ENCODE results near the gene PARP15.

Gene PARP15

DNA sequence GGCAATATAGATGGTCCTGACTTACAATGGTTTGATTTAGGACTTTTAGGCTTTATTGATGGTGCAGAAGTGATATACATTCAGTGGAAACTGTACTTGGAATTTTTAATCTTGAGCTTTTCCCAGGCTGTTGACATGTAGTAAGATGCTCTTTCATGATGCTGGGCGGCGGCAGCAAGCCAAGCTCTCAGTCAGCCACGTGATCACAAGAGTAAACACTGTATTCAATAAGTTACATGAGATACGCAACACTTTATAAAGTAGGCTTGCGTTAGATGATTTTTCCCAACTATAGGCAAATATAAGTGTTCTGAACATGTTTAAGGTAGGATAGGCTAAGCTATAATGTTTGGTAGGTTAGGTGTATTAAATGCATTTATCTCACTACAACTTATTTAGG, 31.3 kb upstream of the PARP15 start:
- H3K4me3 ChIP-seq (ENCODE audit: control insufficient read depth in 1 of 7, extremely low read depth in 1 of 7, insufficient read depth in 4 of 7, low read depth in 2 of 7, low read length in 6 of 7): no peak overlapping the region
- no peaks in the 10 kb centered on the region for H3K4me1 ChIP-seq (ENCODE audit: control extremely low read depth in 1 of 4, control insufficient read depth in 4 of 4, insufficient read depth in 4 of 4, low read length in 3 of 4)
- peaks cover 22 to 63% (median 39%) of the 10 kb centered on the region in 4 experiments for H3K36me3 ChIP-seq (ENCODE audit: control insufficient read depth in 4 of 4, insufficient read depth in 4 of 4, low read length in 3 of 4)
- ChIA-PET POLR2A (no interaction called here), CTCF (interaction anchor here (0.6 to 1.3 kb wide), 3 partner anchors 69 to 171 kb away, joined by 3 read pairs; no protein-coding TSS in a partner anchor)
- no peak overlapping the region for H3K27ac ChIP-seq (ENCODE audit: insufficient read depth in 1 of 2, low read depth in 1 of 2, low read length in 2 of 2, poor library complexity in 1 of 2, severe bottlenecking in 2 of 2)
- H3K9me3 ChIP-seq (ENCODE audit: control extremely low read depth in 1 of 5, control insufficient read depth in 4 of 5, insufficient read depth in 2 of 5, low read depth in 1 of 5, low read length in 4 of 5): no peaks in the 10 kb centered on the region
- 100% methylated on average over 2 of the region's 5 CpGs for WGBS (ENCODE audit: insufficient coverage)
- no peaks in the 10 kb centered on the region for H3K27me3 ChIP-seq (replicated peaks in 2 of 5; ENCODE audit: control insufficient read depth in 4 of 5, insufficient read depth in 5 of 5, low read length in 4 of 5)
- no peak for DNase-seq

DNA sequence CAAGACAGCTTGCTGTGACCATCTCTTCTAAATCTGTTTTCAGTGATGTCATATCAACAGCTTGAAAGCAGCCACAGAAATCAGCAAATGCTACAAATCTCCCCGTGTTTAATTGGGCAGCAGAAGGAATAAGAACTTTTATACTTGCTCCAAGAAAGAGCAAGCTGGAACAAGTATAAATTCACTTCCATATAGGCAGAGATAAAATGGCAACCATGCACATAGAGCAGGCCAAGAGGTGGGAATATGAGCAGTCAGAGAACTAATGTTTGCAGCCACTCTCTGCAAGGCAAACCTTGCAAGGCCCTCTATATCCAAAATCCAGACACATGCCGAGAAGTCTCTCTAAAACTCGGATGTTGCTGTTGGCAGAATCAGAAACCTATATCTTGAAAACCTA, 29.4 kb upstream of the PARP15 start:
- H3K36me3 ChIP-seq (ENCODE audit: control insufficient read depth in 4 of 4, insufficient read depth in 4 of 4, low read length in 3 of 4): peaks cover 22 to 76% (median 41%) of the 10 kb centered on the region in 4 experiments
- POLR2A ChIA-PET: interaction anchor here (0.6 kb wide), 1 partner anchor 94 kb away, joined by 4 read pairs; no protein-coding TSS in a partner anchor
- H3K27ac ChIP-seq (ENCODE audit: insufficient read depth in 1 of 2, low read depth in 1 of 2, low read length in 2 of 2, poor library complexity in 1 of 2, severe bottlenecking in 2 of 2): no peak overlapping the region
- DNase-seq: no peak
- no peaks in the 10 kb centered on the region for H3K9me3 ChIP-seq (ENCODE audit: control extremely low read depth in 1 of 5, control insufficient read depth in 4 of 5, insufficient read depth in 2 of 5, low read depth in 1 of 5, low read length in 4 of 5)
- WGBS (ENCODE audit: insufficient coverage): 100% methylated on average over 1 of the region's 3 CpGs
- H3K4me3 ChIP-seq (ENCODE audit: control insufficient read depth in 1 of 7, extremely low read depth in 1 of 7, insufficient read depth in 4 of 7, low read depth in 2 of 7, low read length in 6 of 7): no peak overlapping the region
- no peaks in the 10 kb centered on the region for H3K4me1 ChIP-seq (ENCODE audit: control extremely low read depth in 1 of 4, control insufficient read depth in 4 of 4, insufficient read depth in 4 of 4, low read length in 3 of 4)
- no peaks in the 10 kb centered on the region for H3K27me3 ChIP-seq (replicated peaks in 2 of 5; ENCODE audit: control insufficient read depth in 4 of 5, insufficient read depth in 5 of 5, low read length in 4 of 5)
- CTCF ChIA-PET: interaction anchor here (0.6 to 2.7 kb wide), 4 partner anchors 11 to 131 kb away, joined by 3 to 11 read pairs (median 5); no protein-coding TSS in a partner anchor

DNA sequence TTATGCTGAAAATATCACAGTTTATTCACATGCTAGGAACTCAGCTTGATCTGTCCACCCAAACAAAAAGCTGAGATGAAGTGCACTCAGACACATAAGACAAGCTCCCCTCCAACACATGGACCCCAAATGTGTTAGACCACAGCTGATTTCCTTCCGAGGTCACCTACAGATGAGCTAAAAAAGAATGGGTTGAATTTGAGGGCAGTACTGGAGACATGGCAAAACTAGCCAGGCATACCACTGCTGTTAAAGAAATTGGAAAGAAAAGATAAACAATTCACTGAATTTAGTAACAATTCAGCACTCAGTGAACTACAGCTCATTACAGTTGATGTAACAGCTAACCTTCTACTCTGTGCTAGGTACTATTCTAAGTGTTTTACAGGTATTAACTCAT, 28.8 kb upstream of the PARP15 start:
- Histone ChIP-seq H3K27ac (ENCODE audit: insufficient read depth in 1 of 2, low read depth in 1 of 2, low read length in 2 of 2, poor library complexity in 1 of 2, severe bottlenecking in 2 of 2) (no peak overlapping the region), H3K4me1 (ENCODE audit: control extremely low read depth in 1 of 4, control insufficient read depth in 4 of 4, insufficient read depth in 4 of 4, low read length in 3 of 4) (no peaks in the 10 kb centered on the region), H3K27me3 (replicated peaks in 2 of 5; ENCODE audit: control insufficient read depth in 4 of 5, insufficient read depth in 5 of 5, low read length in 4 of 5) (no peaks in the 10 kb centered on the region), H3K36me3 (ENCODE audit: control insufficient read depth in 4 of 4, insufficient read depth in 4 of 4, low read length in 3 of 4) (peaks cover 22 to 79% (median 39%) of the 10 kb centered on the region in 4 experiments), H3K9me3 (ENCODE audit: control extremely low read depth in 1 of 5, control insufficient read depth in 4 of 5, insufficient read depth in 2 of 5, low read depth in 1 of 5, low read length in 4 of 5) (no peaks in the 10 kb centered on the region), H3K4me3 (ENCODE audit: control insufficient read depth in 1 of 7, extremely low read depth in 1 of 7, insufficient read depth in 4 of 7, low read depth in 2 of 7, low read length in 6 of 7) (no peak overlapping the region)
- ChIA-PET CTCF (interaction anchor here (0.6 to 2.7 kb wide), 5 partner anchors 10 to 130 kb away, joined by 3 to 11 read pairs (median 3); no protein-coding TSS in a partner anchor), POLR2A (interaction anchor here (0.6 kb wide), 1 partner anchor 95 kb away, joined by 4 read pairs; no protein-coding TSS in a partner anchor)
- no CpG with 5 or more reads among the region's 1 CpG for WGBS (ENCODE audit: insufficient coverage)
- no peak for DNase-seq

DNA sequence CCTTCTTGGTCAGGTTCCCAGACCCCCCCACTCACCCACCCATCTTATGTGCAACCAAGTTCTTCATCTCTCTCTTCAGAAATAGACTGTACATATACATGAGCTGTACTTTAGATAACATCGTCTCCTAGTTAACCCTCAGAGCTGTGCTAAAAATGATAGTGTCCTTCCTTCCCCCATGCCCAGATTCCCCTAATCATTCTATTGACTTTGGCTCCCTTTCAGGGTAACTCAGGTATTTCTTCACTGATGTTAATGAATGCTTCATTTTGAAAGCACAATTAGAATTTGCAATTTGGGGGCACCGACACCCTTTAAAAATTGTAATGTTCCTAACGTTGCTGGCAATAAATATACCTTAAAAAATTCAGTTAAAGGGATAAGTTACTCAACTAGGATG, 24.3 kb upstream of the PARP15 start:
- ChIA-PET CTCF (interaction anchor here (0.7 to 2.8 kb wide), 2 partner anchors 109 to 126 kb away, joined by 3 to 11 read pairs; no protein-coding TSS in a partner anchor), POLR2A (no interaction called here)
- Histone ChIP-seq H3K27me3 (replicated peaks in 2 of 5; ENCODE audit: control insufficient read depth in 4 of 5, insufficient read depth in 5 of 5, low read length in 4 of 5) (no peaks in the 10 kb centered on the region), H3K4me3 (ENCODE audit: control insufficient read depth in 1 of 7, extremely low read depth in 1 of 7, insufficient read depth in 4 of 7, low read depth in 2 of 7, low read length in 6 of 7) (no peak overlapping the region), H3K9me3 (ENCODE audit: control extremely low read depth in 1 of 5, control insufficient read depth in 4 of 5, insufficient read depth in 2 of 5, low read depth in 1 of 5, low read length in 4 of 5) (no peaks in the 10 kb centered on the region), H3K4me1 (ENCODE audit: control extremely low read depth in 1 of 4, control insufficient read depth in 4 of 4, insufficient read depth in 4 of 4, low read length in 3 of 4) (no peaks in the 10 kb centered on the region), H3K36me3 (ENCODE audit: control insufficient read depth in 4 of 4, insufficient read depth in 4 of 4, low read length in 3 of 4) (peaks cover 16 to 85% (median 48%) of the 10 kb centered on the region in 4 experiments), H3K27ac (ENCODE audit: insufficient read depth in 1 of 2, low read depth in 1 of 2, low read length in 2 of 2, poor library complexity in 1 of 2, severe bottlenecking in 2 of 2) (no peak overlapping the region)
- WGBS (ENCODE audit: insufficient coverage): no CpG with 5 or more reads among the region's 3 CpGs
- DNase-seq: no peak

DNA sequence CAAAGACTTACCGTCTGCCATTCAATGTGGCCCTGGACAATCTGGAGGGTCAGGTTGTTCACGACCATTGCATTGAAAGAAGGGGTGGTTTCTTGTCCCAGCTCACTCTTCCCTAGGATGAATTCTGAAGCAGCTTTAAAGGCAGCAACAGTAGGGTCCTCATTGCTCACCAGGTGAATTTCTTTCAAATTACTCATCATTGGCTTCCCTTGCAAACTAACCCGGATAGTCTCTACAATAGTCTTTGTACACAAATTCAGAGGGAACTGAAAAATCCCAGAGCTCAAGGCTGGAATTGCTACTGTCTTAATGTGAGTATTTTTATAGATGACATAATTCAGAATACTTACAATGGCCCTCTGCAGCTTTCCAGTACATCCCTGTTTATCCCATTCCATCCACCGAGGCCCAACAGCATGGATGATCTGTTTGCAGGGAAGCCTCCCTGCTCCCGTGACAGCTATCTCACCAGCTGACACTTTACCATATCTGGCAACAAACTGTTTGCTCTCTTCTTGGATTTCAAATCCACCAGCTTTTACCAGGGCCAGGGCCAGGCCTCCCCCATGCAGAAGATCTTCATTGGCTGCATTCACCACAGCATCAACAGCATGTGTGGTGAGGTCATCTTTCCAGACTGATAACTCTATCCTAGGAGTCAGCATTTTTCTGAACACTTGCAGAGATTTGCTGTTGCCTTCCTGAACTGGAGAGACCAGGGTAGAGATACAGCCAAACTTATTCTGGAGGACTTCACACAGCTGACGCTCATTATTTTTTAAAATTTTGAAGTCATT, 22.0 kb upstream of the PARP15 start:
- H3K27me3 ChIP-seq (replicated peaks in 2 of 5; ENCODE audit: control insufficient read depth in 4 of 5, insufficient read depth in 5 of 5, low read length in 4 of 5): no peaks in the 10 kb centered on the region
- WGBS (ENCODE audit: insufficient coverage): 96% methylated on average over 4 of the region's 6 CpGs
- no peaks in the 10 kb centered on the region for H3K9me3 ChIP-seq (ENCODE audit: control extremely low read depth in 1 of 5, control insufficient read depth in 4 of 5, insufficient read depth in 2 of 5, low read depth in 1 of 5, low read length in 4 of 5)
- CTCF ChIA-PET: interaction anchor here (1.5 to 2.8 kb wide), 3 partner anchors 10 to 124 kb away, joined by 4 to 11 read pairs (median 8); no protein-coding TSS in a partner anchor
- H3K27ac ChIP-seq (ENCODE audit: insufficient read depth in 1 of 2, low read depth in 1 of 2, low read length in 2 of 2, poor library complexity in 1 of 2, severe bottlenecking in 2 of 2): no peak overlapping the region
- DNase-seq: no peak
- H3K4me3 ChIP-seq (ENCODE audit: control insufficient read depth in 1 of 7, extremely low read depth in 1 of 7, insufficient read depth in 4 of 7, low read depth in 2 of 7, low read length in 6 of 7): no peak overlapping the region
- H3K4me1 ChIP-seq (ENCODE audit: control extremely low read depth in 1 of 4, control insufficient read depth in 4 of 4, insufficient read depth in 4 of 4, low read length in 3 of 4): peaks cover 0 to under 1% (median 0%) of the 10 kb centered on the region in 4 experiments
- peaks cover 12 to 81% (median 51%) of the 10 kb centered on the region in 4 experiments for H3K36me3 ChIP-seq (ENCODE audit: control insufficient read depth in 4 of 4, insufficient read depth in 4 of 4, low read length in 3 of 4)
- POLR2A ChIA-PET: no interaction called here

DNA sequence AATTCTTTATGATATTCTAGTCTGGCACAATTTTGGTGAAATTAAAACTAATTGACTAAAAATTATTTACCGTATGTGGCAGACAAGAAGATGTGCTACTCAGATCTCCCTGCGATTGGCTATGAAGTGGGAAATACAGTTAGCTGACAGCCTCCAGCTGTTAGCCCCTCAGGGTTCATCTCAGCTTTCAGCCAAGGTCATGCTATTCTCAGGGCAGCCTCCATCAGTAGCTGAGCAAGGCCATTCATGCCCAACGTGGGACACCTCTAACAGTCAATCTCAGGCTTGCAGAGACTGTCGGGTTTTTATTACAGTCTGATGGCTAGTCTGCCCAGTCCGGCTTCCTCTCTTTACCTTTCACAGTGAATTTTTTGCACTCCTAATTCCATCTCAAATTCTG, 20.1 kb upstream of the PARP15 start:
- Histone ChIP-seq H3K27me3 (replicated peaks in 2 of 5; ENCODE audit: control insufficient read depth in 4 of 5, insufficient read depth in 5 of 5, low read length in 4 of 5) (no peaks in the 10 kb centered on the region), H3K27ac (ENCODE audit: insufficient read depth in 1 of 2, low read depth in 1 of 2, low read length in 2 of 2, poor library complexity in 1 of 2, severe bottlenecking in 2 of 2) (no peak overlapping the region), H3K4me1 (ENCODE audit: control extremely low read depth in 1 of 4, control insufficient read depth in 4 of 4, insufficient read depth in 4 of 4, low read length in 3 of 4) (peaks cover 0 to 5% (median 2%) of the 10 kb centered on the region in 4 experiments), H3K36me3 (ENCODE audit: control insufficient read depth in 4 of 4, insufficient read depth in 4 of 4, low read length in 3 of 4) (peaks cover 12 to 65% (median 44%) of the 10 kb centered on the region in 4 experiments), H3K9me3 (ENCODE audit: control extremely low read depth in 1 of 5, control insufficient read depth in 4 of 5, insufficient read depth in 2 of 5, low read depth in 1 of 5, low read length in 4 of 5) (no peaks in the 10 kb centered on the region), H3K4me3 (ENCODE audit: control insufficient read depth in 1 of 7, extremely low read depth in 1 of 7, insufficient read depth in 4 of 7, low read depth in 2 of 7, low read length in 6 of 7) (no peak overlapping the region)
- WGBS (ENCODE audit: insufficient coverage): 90% methylated on average over 4 of the region's 5 CpGs
- ChIA-PET POLR2A (no interaction called here), CTCF (interaction anchor here (2.0 to 7.6 kb wide), 4 partner anchors 9 to 121 kb away, joined by 4 to 124 read pairs (median 15); partner anchors contain the start of gene PARP14)
- no peak for DNase-seq

DNA sequence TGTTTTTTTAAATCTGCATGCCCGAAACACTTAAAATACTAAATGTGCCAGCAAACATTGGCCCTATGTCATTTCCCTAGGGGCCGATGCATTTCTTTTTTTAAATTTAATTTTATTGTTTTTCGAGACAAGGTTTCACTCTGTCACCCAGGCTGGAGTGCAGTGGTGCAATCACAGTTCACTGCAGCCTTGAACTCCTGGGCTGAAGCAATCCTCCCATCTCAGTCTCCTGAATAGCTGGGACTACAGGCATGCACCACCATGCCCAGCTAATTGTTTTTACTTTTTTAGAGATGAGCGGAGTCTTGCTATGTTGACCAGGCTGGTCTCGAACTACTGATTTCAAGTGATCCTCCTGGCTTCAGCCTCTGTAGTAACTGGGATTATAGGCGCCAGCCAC, 18.8 kb upstream of the PARP15 start:
- H3K36me3 ChIP-seq (ENCODE audit: control insufficient read depth in 4 of 4, insufficient read depth in 4 of 4, low read length in 3 of 4): peaks cover 12 to 56% (median 44%) of the 10 kb centered on the region in 4 experiments
- H3K27me3 ChIP-seq (replicated peaks in 2 of 5; ENCODE audit: control insufficient read depth in 4 of 5, insufficient read depth in 5 of 5, low read length in 4 of 5): no peaks in the 10 kb centered on the region
- WGBS (ENCODE audit: insufficient coverage): 100% methylated on average over 1 of the region's 6 CpGs
- H3K4me1 ChIP-seq (ENCODE audit: control extremely low read depth in 1 of 4, control insufficient read depth in 4 of 4, insufficient read depth in 4 of 4, low read length in 3 of 4): peaks cover 8 to 16% (median 11%) of the 10 kb centered on the region in 4 experiments
- CTCF ChIA-PET: interaction anchor here (1.1 to 7.6 kb wide), 6 partner anchors 10 to 447 kb away, joined by 4 to 124 read pairs (median 8); partner anchors contain the start of genes FAM162A and PARP14
- H3K27ac ChIP-seq (ENCODE audit: insufficient read depth in 1 of 2, low read depth in 1 of 2, low read length in 2 of 2, poor library complexity in 1 of 2, severe bottlenecking in 2 of 2): no peak overlapping the region
- H3K9me3 ChIP-seq (ENCODE audit: control extremely low read depth in 1 of 5, control insufficient read depth in 4 of 5, insufficient read depth in 2 of 5, low read depth in 1 of 5, low read length in 4 of 5): no peaks in the 10 kb centered on the region
- POLR2A ChIA-PET: no interaction called here
- no peak overlapping the region for H3K4me3 ChIP-seq (ENCODE audit: control insufficient read depth in 1 of 7, extremely low read depth in 1 of 7, insufficient read depth in 4 of 7, low read depth in 2 of 7, low read length in 6 of 7)
- DNase-seq: no peak
